PC-3 (cell line): ENCODE data around the gene THNSL1. TPM values are rescaled to one million over a fixed set of nuclear protein-coding genes. Genes with fewer than 3 reads are reported as not detected.

Experiments
- ATAC-seq: fragments of 200-7000 bp; cut with Tn5 transposase; 2 replicates; pipeline ENCODE4 v1.9.1; 2020; ENCODE audit warnings: mild to moderate bottlenecking, moderate library complexity
- BruUV-seq: library from RNA; stranded (reverse); fragments of 400-500 nt; replicated peaks from 2 replicates; lab custom pipeline; 2021; lab: Mats Ljungman, UMichigan
- CTCF ChIA-PET: fragments of 300-600 bp; sonication (Branson Sonifier 250); formaldehyde crosslinking; loops from one replicate; lab custom pipeline; 2022; ENCODE audit warnings: antibody characterized with exemption; lab: Charles Lee
- POLR2A ChIA-PET: fragments of 300-600 bp; sonication (Branson Sonifier 250); formaldehyde crosslinking; loops from one replicate; lab custom pipeline; 2022; ENCODE audit warnings: antibody characterized with exemption; ENCODE audit not compliant: unreplicated experiment; lab: Charles Lee
- DNase-seq: peaks from one replicate; pipeline ENCODE4 v3.0.0-alpha.2; 2015
- H2AFZ ChIP-seq: fragments of 300-600 bp; sonication (generic); 2 replicates; pipeline ENCODE4 v1.6.0; 2016; ENCODE audit warnings: antibody characterized with exemption, low read length
- H3F3A ChIP-seq: fragments of 300-600 bp; sonication (generic); one replicate; pipeline ENCODE4 v1.6.0; 2017; ENCODE audit warnings: antibody characterized with exemption, low read length, control low read depth, mild to moderate bottlenecking; ENCODE audit not compliant: unreplicated experiment
- H3K27ac ChIP-seq: fragments of 300-600 bp; sonication (generic); 2 replicates; pipeline ENCODE4 v1.5.1; 2016; ENCODE audit warnings: mild to moderate bottlenecking, low read length
- H3K27me3 ChIP-seq: fragments of 300-600 bp; sonication (generic); 2 replicates; pipeline ENCODE4 v1.6.1; 2016; ENCODE audit warnings: low read length, mixed read lengths
- H3K36me3 ChIP-seq: fragments of 300-600 bp; sonication (generic); 2 replicates; pipeline ENCODE4 v1.6.1; 2016; ENCODE audit warnings: low read depth, mixed run types, low read length, mixed read lengths
- H3K4me1 ChIP-seq: fragments of 300-600 bp; sonication (generic); 2 replicates; pipeline ENCODE4 v1.5.1; 2016; ENCODE audit warnings: low read length; ENCODE audit not compliant: insufficient read depth
- H3K4me2 ChIP-seq: fragments of 300-600 bp; sonication (generic); 2 replicates; pipeline ENCODE4 v1.6.0; 2016; ENCODE audit warnings: low read length
- H3K4me3 ChIP-seq: fragments of 300-600 bp; sonication (generic); 2 replicates; pipeline ENCODE4 v1.5.1; 2016; ENCODE audit warnings: mild to moderate bottlenecking, low read length, mixed read lengths
- H3K79me2 ChIP-seq: fragments of 300-600 bp; sonication (generic); 2 replicates; pipeline ENCODE4 v1.6.1; 2017; ENCODE audit warnings: low read length, mixed read lengths
- H3K9ac ChIP-seq: fragments of 300-600 bp; sonication (generic); 2 replicates; pipeline ENCODE4 v1.6.0; 2016; ENCODE audit warnings: mild to moderate bottlenecking, low read length
- H3K9me2 ChIP-seq: fragments of 300-600 bp; sonication (generic); replicated peaks from 2 replicates; pipeline ENCODE4 v1.6.1; 2016; ENCODE audit warnings: mixed run types, low read length, mixed read lengths
- H3K9me3 ChIP-seq: fragments of 300-600 bp; sonication (generic); 2 replicates; pipeline ENCODE4 v1.6.1; 2016; ENCODE audit warnings: low read length, mixed read lengths
- H4K20me1 ChIP-seq: fragments of 300-600 bp; sonication (generic); 2 replicates; pipeline ENCODE4 v1.6.1; 2016; ENCODE audit warnings: low read length, mixed read lengths
- CTCF ChIP-seq: fragments of 300-600 bp; sonication (generic); conservative IDR thresholded peaks from 2 replicates; pipeline ENCODE4 v1.5.1; 2017; ENCODE audit warnings: antibody characterized with exemption, low read depth, mild to moderate bottlenecking, low read length
- EZH2 ChIP-seq: fragments of 300-600 bp; sonication (generic); IDR thresholded peaks from one replicate; pipeline ENCODE4 v1.6.1; 2017; ENCODE audit warnings: antibody characterized with exemption, mild to moderate bottlenecking, low read length; ENCODE audit not compliant: unreplicated experiment
- EZH2phosphoT487 ChIP-seq: fragments of 300-600 bp; sonication (generic); IDR thresholded peaks from 2 replicates; pipeline ENCODE4 v1.6.1; 2018; ENCODE audit warnings: mild to moderate bottlenecking, antibody characterized with exemption, low read length, borderline replicate concordance
- intact Hi-C: fragments of 100-400 bp; cut with micrococcal nuclease; formaldehyde crosslinking; loops from 2 replicates; pipeline ENCODE4 v1.9.0; 2023
- total RNA-seq: library from RNA; depleted of rRNA; stranded (reverse); fragments of >200 nt; gene quantifications from 2 replicates; pipeline ENCODE4 v1.2.3, GENCODE V29; 2014

THNSL1 gene
- total RNA-seq, 1 experiment from 2014 or later = 2.7 TPM

GRCh38 chr10:24979685-24980084 is 36.7 kb upstream of the THNSL1 start:
- Histone ChIP-seq H3K27me3 (no peaks in the 10 kb centered on the region), H3K4me2 (no peak overlapping the region), H3F3A (no peaks in the 10 kb centered on the region), H2AFZ (no peak overlapping the region), H4K20me1 (no peaks in the 10 kb centered on the region), H3K36me3 (no peaks in the 10 kb centered on the region), H3K4me3 (no peak overlapping the region), H3K9me3 (no peaks in the 10 kb centered on the region), H3K9ac (no peak overlapping the region), H3K9me2 (no peaks in the 10 kb centered on the region), H3K4me1 (no peaks in the 10 kb centered on the region), H3K27ac (no peak overlapping the region), H3K79me2 (no peaks in the 10 kb centered on the region)
- ATAC-seq (no peak), DNase-seq (no peak)
- TF ChIP-seq CTCF = no peak
- TF ChIP-seq EZH2phosphoT487 = no peak
- TF ChIP-seq EZH2 = no peak
- BruUV-seq = no TSS peak
- ChIA-PET POLR2A (no interaction called here), CTCF (no interaction called here)
- intact Hi-C loops = no loop called here

- no peak overlapping the region for H3K4me2 ChIP-seq
- H3F3A ChIP-seq = no peaks in the 10 kb centered on the region
- H2AFZ ChIP-seq = no peak overlapping the region
- CTCF ChIA-PET = no interaction called here
- POLR2A ChIA-PET = no interaction called here
- no peaks in the 10 kb centered on the region for H3K79me2 ChIP-seq
- no TSS peak for BruUV-seq
- TF ChIP-seq CTCF = no peak
- no peak for TF ChIP-seq EZH2
- TF ChIP-seq EZH2phosphoT487 = no peak
- no peak overlapping the region for H3K4me3 ChIP-seq
- no peak for DNase-seq
- H4K20me1 ChIP-seq = no peaks in the 10 kb centered on the region
- intact Hi-C loops = no loop called here
- H3K9me3 ChIP-seq = no peaks in the 10 kb centered on the region
- H3K27ac ChIP-seq = no peak overlapping the region
- no peaks in the 10 kb centered on the region for H3K4me1 ChIP-seq
- H3K9me2 ChIP-seq = no peaks in the 10 kb centered on the region
- H3K9ac ChIP-seq = no peak overlapping the region
- no peaks in the 10 kb centered on the region for H3K27me3 ChIP-seq
- ATAC-seq = no peak
- no peaks in the 10 kb centered on the region for H3K36me3 ChIP-seq
These were observed 35.2 kb upstream of the THNSL1 start for GRCh38 chr10:24981161-24981710.

- Histone ChIP-seq H3K9ac (no peak overlapping the region), H2AFZ (no peak overlapping the region), H4K20me1 (no peaks in the 10 kb centered on the region), H3K4me1 (no peaks in the 10 kb centered on the region), H3K36me3 (no peaks in the 10 kb centered on the region), H3K27ac (no peak overlapping the region), H3K4me2 (no peak overlapping the region), H3K79me2 (no peaks in the 10 kb centered on the region), H3F3A (no peaks in the 10 kb centered on the region), H3K9me3 (no peaks in the 10 kb centered on the region), H3K9me2 (no peaks in the 10 kb centered on the region), H3K4me3 (no peak overlapping the region), H3K27me3 (no peaks in the 10 kb centered on the region)
- ChIA-PET POLR2A (no interaction called here), CTCF (no interaction called here)
- DNase-seq = no peak
- ATAC-seq = no peak
- TF ChIP-seq CTCF (no peak), EZH2 (no peak)
- intact Hi-C loops = no loop called here
- no TSS peak for BruUV-seq
These were observed 33.9 kb upstream of the THNSL1 start for GRCh38 chr10:24982319-24983112.
